ENCODE results near the gene GRID2IP.

DNA sequence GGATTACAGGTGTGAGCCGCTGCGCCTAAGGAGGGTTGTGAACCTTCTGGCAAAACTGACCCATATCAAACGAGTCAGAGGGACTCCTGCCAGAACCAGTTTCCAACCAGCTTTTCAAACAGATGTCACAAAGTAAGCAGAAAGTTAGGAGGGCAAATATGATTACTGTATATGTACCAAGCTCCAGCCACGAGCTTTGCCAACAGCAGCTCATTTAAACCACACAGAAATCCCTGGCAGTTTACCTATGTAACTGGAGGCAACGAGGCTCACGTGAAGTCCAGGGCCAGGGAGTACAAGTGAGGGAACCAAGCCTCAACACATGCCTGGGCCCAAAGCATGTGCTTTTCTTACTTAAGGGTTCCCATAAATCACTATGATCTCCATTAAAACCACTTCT, 91.0 kb downstream of the GRID2IP start:
- TF ChIP-seq, protein P1, sequence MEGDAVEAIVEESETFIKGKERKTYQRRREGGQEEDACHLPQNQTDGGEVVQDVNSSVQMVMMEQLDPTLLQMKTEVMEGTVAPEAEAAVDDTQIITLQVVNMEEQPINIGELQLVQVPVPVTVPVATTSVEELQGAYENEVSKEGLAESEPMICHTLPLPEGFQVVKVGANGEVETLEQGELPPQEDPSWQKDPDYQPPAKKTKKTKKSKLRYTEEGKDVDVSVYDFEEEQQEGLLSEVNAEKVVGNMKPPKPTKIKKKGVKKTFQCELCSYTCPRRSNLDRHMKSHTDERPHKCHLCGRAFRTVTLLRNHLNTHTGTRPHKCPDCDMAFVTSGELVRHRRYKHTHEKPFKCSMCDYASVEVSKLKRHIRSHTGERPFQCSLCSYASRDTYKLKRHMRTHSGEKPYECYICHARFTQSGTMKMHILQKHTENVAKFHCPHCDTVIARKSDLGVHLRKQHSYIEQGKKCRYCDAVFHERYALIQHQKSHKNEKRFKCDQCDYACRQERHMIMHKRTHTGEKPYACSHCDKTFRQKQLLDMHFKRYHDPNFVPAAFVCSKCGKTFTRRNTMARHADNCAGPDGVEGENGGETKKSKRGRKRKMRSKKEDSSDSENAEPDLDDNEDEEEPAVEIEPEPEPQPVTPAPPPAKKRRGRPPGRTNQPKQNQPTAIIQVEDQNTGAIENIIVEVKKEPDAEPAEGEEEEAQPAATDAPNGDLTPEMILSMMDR (IDR thresholded peaks at IDR 0.05) = no peak
- no peak for TF ChIP-seq POLR2A (IDR thresholded peaks at IDR 0.05)

All from testis (tissue), 2 donors.